ENCODE data around the gene NEMP2.

Gene NEMP2

DNA sequence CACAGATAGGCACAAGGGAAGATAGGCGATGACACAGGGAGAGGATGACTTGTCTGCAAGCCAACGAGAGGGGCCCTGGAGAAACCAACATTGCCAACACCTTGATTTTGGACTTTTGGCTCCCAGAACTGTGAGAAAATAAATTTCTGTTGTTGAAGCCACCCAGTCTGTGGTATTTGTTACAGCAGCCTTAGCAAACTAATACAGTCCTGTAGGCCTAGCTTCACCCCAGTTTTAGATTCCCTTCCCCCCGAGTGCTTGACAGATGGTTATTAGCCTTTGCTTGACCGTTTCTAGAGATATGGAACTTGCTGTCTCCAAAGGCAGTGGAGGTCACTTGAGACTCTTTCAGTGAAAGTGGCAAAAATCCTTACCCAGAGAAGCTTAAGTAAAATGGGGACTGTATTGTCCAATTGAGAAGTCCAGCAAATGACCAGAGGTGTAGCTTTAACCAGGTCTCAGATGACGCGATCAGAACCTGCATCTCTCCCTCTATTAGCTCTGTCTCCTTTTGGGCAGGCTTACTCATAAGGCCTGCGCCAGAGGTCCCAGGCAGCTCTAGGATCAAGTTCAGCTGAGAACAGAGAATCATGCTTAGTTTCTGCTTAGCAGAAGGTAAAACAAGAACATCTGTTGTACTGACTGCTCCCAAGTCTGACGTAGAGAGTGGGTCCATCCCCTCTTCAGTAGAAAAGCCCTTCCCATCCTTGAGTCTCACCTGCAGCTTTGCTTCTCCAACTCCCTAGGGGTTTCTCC lies 76.0 kb downstream of the NEMP2 start:
- DNase-seq: no peak

DNA sequence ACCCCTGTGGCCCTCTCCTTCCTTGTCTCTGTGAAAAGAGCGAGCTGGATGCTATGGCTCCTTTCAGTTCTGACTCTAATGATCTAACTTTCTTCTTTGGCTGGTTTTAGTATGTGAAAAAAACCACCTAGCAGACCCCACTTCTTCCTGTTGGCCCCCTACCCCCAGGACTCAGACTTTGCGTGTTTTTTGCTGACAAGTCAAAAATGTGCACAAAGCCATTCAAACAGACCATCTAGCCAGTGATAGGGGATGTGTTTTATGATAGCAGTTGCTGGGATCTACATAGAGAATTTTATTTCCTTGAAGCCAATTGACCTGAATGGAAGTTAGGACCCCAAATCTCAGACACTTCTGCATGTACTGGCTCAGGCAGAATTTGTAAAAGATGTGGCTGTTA lies 77.3 kb downstream of the NEMP2 start:
- DNase-seq: no peak

DNA sequence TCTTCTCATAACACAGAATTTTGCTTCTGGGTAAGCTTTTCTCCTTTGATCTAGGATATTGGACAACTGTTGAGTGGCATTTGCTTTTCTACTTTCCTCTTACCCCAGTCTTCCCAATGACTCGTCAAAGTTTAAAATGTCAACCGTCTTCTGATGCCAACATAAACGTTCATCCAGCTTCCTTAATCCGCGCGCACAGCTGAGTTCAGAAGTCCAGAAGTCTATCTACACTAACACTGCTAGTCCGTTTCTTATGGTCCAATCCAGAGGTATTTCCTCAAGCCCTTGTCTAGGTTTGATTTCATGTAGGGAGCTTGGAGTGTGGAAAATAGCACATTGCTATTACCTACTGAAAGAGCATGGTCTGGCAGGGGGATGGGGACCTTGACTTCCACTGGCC lies 77.7 kb downstream of the NEMP2 start:
- no peak for DNase-seq

DNA sequence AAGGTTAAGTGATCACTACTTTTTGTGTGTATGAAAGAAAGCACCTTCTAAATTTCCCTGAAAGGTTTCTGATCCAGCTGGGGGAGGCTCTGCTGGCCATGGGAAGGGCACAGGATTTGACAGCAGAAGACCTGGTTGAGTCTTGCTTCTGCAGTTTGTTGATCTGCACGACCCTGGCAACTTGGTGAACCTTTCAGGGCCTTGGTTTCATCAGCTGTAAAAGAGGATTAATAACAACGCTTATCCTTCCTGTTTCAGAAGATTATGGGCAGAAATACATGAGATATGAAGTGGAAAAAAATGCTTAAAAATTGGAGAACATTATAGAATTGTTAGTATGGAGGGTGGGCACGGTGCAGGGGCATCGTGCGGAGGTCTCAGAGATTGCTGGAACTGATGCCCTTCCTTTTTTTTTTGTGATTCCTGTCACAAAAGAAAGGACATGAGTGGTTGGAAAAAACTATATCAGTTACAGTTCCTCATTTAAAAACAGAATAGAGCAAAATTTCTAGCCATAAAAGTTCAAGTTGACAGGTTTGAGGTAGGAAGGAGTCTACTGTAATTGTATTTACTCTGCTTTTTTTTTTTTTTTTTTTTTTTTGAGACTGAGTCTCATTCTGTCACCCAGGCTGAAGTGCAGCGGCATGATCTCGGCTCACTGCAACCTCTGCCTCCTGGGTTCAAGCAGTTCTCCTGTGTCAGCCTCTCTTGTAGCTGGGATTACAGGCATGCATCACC lies 79.0 kb downstream of the NEMP2 start:
- no peak for DNase-seq

DNA sequence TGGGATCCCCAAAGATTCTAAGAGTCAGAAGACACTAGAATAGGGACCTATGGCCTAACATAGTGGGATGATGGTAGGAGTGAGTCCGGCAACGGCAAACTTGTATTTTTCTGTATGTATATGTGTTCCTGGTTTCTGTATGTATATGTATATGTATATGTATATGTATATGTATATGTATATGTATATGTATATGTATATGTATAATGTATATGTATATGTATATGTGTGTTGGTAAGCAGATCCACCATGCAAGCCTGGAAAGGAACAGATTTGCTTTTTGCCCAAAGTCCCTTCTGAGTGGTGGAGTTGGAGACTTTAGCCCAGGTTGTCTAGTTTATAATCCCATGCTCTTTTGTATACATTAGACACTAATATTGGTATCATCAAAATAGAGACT lies 79.7 kb downstream of the NEMP2 start:
- no peak for DNase-seq

Measured in hypothalamus (tissue), 51 donors.